GM19238 (cell line): ENCODE measurements around the gene PPARG.
"Not testable (repeated sequence)": the region's sequence is repeated elsewhere in the genome, so short reads cannot be mapped to it uniquely, and the experiment has no call there.

Source experiments
- DNase-seq: peaks from one replicate; pipeline ENCODE4 v3.0.0; 2011; ENCODE audit warnings: low spot score; ENCODE audit not compliant: insufficient read length

The PPARG gene

GRCh38 chr3:12458901-12459300, 170.0 kb downstream of the PPARG start:
- DNase-seq, result no peak

GRCh38 chr3:12460127-12460526, 171.3 kb downstream of the PPARG start:
- no peak for DNase-seq

GRCh38 chr3:12461097-12461649, 172.3 kb downstream of the PPARG start:
- DNase-seq, result no peak

GRCh38 chr3:12462159-12462947, 173.5 kb downstream of the PPARG start:
- DNase-seq, result no peak

- DNase-seq, result no peak
Observed at GRCh38 chr3:12463686-12464085, 174.8 kb downstream of the PPARG start.

- DNase-seq, result no peak
Observed at GRCh38 chr3:12464181-12464580, 175.3 kb downstream of the PPARG start.

- DNase-seq, result no peak
Observed at GRCh38 chr3:12465151-12465835, 176.4 kb downstream of the PPARG start.

GRCh38 chr3:12465836-12466225, 177.0 kb downstream of the PPARG start:
- DNase-seq, result no peak

GRCh38 chr3:12467746-12468145, 178.9 kb downstream of the PPARG start:
- DNase-seq, result no peak

GRCh38 chr3:12468276-12468675, 179.4 kb downstream of the PPARG start:
- DNase-seq, result no peak

GRCh38 chr3:12468757-12469156, 179.9 kb downstream of the PPARG start:
- DNase-seq, result no peak

- not testable (repeated sequence) for DNase-seq
Observed at GRCh38 chr3:12469222-12469621, 180.4 kb downstream of the PPARG start.

GRCh38 chr3:12470111-12470510, 181.2 kb downstream of the PPARG start:
- no peak for DNase-seq

- DNase-seq, result no peak
Observed at GRCh38 chr3:12470680-12471079, 181.8 kb downstream of the PPARG start.

- no peak for DNase-seq
Observed at GRCh38 chr3:12471241-12471640, 182.4 kb downstream of the PPARG start.

- no peak for DNase-seq
Observed at GRCh38 chr3:12472000-12472610, 183.2 kb downstream of the PPARG start.

GRCh38 chr3:12472796-12473195, 183.9 kb downstream of the PPARG start:
- DNase-seq, result no peak

- DNase-seq, result no peak
Observed at GRCh38 chr3:12473511-12473910, 184.6 kb downstream of the PPARG start.

GRCh38 chr3:12476238-12476897, 187.5 kb downstream of the PPARG start:
- DNase-seq, result no peak

- DNase-seq, result no peak
Observed at GRCh38 chr3:12477256-12477655, 188.4 kb downstream of the PPARG start.

GRCh38 chr3:12478326-12478725, 189.5 kb downstream of the PPARG start:
- DNase-seq, result no peak

- not testable (repeated sequence) for DNase-seq
Observed at GRCh38 chr3:12479198-12479597, 190.3 kb downstream of the PPARG start.
